ENCODE results near the gene CAPRIN2. TPM values are rescaled to one million over a fixed set of nuclear protein-coding genes. Genes with fewer than 3 reads are reported as not detected.

Gene CAPRIN2
- total RNA-seq, 2 experiments from 2014 or later: 14.4 to 15.6 TPM

DNA sequence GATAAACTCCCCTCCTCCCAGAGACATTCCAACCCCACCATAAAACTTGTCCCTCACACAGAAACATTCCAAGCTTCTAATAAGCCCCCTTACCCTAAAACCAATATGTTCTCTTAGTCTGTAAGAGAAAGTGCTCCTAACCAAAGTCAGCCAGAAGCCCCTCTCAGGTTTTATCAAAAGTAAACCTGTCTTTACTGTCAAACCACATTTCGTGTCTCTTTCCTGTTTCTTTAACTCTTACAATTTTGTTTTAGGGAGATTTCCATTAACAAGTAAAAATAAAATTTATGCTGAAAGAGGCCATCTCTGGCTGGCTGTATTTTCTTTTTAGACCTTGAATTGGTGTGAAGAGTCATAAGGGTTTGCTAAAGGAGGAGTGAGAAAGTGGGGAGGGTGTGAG, 29.8 kb upstream of the CAPRIN2 start:
- Mint-ChIP-seq H3K4me1 (no peaks in the 10 kb centered on the region), H3K9me3 (no peaks in the 10 kb centered on the region), H3K4me3 (no peak overlapping the region), H3K36me3 (ENCODE audit: low read depth) (no peaks in the 10 kb centered on the region), H3K27me3 (peaks cover 21% of the 10 kb centered on the region), H3K27ac (no peak overlapping the region)
- no peak for DNase-seq
- ChIA-PET CTCF (no interaction called here), POLR2A (no interaction called here)

DNA sequence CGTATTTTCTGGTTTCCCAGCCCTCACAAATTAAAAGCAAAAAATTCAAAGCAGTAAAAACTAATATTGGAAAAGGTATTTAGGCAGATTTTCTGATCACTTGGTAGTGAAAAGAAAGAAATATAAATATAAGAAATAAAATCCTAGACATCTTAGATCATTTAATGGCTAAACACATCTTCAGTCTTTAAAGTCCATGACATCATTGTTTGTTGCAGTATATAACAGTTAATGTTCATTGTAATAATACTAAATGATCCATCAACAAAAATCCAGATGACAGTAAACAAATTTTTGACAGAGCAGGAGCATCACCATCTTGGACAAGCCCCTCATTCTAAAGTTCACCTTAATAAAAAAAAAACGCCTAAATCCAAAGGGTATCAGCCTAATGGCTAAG, 29.2 kb upstream of the CAPRIN2 start:
- H3K4me3 Mint-ChIP-seq: no peak overlapping the region
- no peaks in the 10 kb centered on the region for H3K9me3 Mint-ChIP-seq
- H3K27ac Mint-ChIP-seq: no peak overlapping the region
- ChIA-PET CTCF (no interaction called here), POLR2A (no interaction called here)
- no peaks in the 10 kb centered on the region for H3K36me3 Mint-ChIP-seq (ENCODE audit: low read depth)
- H3K27me3 Mint-ChIP-seq: peaks cover 21% of the 10 kb centered on the region
- no peak for DNase-seq
- no peaks in the 10 kb centered on the region for H3K4me1 Mint-ChIP-seq

DNA sequence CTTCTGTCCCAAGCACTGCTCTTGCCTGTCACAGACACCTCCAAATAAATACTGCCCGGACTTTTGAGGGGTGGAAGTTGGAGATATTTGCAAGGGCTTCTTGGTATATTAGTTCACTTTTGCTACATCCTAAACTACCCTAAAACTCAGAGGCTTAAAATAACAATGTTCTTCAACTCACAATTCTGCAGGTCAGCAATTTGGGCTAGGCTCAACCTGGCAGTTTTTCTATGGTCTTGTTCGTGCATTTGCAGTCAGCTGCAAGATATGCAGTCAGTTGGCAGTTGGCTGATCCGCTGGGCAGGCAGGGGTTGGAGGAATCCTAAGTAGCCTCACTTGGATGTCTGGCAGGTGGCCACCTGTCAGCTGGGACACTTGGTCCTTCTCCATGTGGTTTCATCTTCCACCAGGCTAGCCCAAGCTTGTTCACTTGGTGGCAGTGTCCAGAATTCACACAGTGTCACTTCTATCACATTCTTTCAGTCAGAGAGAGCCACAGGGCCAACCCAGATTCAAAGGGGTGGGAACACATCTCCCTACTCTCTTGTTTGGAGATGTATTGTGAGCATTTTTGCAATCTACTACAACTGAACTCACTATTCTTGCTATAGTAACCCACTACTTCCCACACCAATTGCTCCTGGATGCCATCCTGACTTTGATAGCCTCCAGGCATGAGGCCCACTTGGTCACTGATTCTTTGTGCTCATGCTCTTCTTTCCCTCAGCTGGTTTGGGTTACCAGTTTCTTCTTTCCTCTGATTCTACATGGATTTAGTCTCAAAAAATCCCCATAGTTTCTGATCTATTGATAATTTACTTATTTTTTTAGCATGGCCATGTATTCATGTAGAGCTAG, 27.8 kb upstream of the CAPRIN2 start:
- no peak for DNase-seq
- H3K27me3 Mint-ChIP-seq: peaks cover 27% of the 10 kb centered on the region
- H3K27ac Mint-ChIP-seq: no peak overlapping the region
- no peaks in the 10 kb centered on the region for H3K9me3 Mint-ChIP-seq
- H3K4me1 Mint-ChIP-seq: no peaks in the 10 kb centered on the region
- POLR2A ChIA-PET: no interaction called here
- no peak overlapping the region for H3K4me3 Mint-ChIP-seq
- CTCF ChIA-PET: no interaction called here
- no peaks in the 10 kb centered on the region for H3K36me3 Mint-ChIP-seq (ENCODE audit: low read depth)

DNA sequence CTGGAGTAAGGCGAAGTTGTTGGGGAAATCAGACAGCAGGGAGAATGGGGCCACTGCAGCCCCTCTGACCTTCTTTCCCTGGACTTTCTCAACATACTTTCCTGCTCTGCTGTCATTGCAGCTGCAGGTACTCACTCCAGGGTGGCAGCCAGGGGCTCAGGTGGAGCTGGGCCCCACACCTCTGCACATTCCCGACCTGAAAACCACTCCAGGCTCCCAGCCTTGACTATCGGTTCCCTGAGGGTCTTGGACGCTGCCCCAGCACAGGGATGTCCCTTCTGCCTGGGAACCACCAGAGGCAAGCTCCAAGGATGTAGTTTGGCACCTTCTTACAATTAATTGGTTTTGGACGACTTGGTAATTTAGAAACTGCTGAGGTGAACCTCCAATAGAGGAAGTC, 24.8 kb upstream of the CAPRIN2 start:
- DNase-seq: no peak
- CTCF ChIA-PET: no interaction called here
- H3K27me3 Mint-ChIP-seq: peaks cover 16% of the 10 kb centered on the region

DNA sequence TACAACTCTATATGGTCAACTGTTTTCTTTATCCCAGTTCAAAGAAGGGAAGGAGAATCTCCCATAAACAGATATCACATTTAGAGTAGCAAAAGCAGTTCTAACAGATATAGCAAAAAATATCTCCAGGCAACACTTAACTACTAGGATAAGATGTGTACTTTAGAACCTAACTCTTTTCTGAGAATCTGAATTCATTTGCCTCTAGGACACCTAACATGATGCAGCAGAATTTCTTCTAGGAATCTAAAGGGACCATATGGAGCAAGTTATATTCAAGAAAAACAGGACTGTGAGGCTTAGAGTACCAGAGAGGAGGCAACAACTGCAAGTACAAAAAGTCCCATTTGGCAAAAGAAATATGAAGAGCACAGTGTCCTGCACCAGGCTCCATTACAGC, 24.4 kb upstream of the CAPRIN2 start:
- CTCF ChIA-PET: no interaction called here
- H3K9me3 Mint-ChIP-seq: peaks cover 5% of the 10 kb centered on the region

More for the DNA sequence above, 24.8 kb upstream of the CAPRIN2 start:
- H3K27ac Mint-ChIP-seq: no peak overlapping the region
- POLR2A ChIA-PET: no interaction called here
- no peak overlapping the region for H3K4me3 Mint-ChIP-seq
- no peaks in the 10 kb centered on the region for H3K4me1 Mint-ChIP-seq
- H3K9me3 Mint-ChIP-seq: peaks cover 5% of the 10 kb centered on the region
- no peaks in the 10 kb centered on the region for H3K36me3 Mint-ChIP-seq (ENCODE audit: low read depth)

DNA sequence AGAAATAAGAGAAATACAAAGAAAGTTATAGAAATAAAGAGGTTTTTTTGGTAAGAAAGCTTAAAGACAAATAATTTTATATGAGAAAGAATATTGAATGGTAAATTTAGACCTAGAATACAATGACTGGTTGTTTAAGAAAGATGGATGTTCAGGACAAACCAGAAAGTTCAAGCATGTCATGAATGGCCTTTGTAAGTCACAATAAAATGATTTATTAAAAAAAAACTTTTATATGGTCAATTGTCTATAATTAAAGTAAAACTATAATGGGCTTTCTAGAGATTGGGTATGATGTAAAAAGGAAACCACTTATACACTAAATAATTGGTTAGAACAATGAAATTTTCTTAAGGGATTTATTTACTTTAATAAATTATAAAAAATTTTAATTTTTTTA, 19.8 kb upstream of the CAPRIN2 start:
- POLR2A ChIA-PET: no interaction called here
- CTCF ChIA-PET: interaction anchor here (1.0 kb wide), 1 partner anchor 41 kb away, joined by 3 read pairs; no protein-coding TSS in a partner anchor
- Mint-ChIP-seq H3K4me3 (no peak overlapping the region), H3K27ac (no peak overlapping the region), H3K27me3 (peaks cover 21% of the 10 kb centered on the region), H3K4me1 (no peaks in the 10 kb centered on the region), H3K36me3 (ENCODE audit: low read depth) (no peaks in the 10 kb centered on the region), H3K9me3 (peaks cover 5% of the 10 kb centered on the region)
- no peak for DNase-seq

More for the DNA sequence above, 24.4 kb upstream of the CAPRIN2 start:
- POLR2A ChIA-PET: no interaction called here
- Mint-ChIP-seq H3K27ac (no peak overlapping the region), H3K27me3 (peaks cover 14% of the 10 kb centered on the region), H3K4me3 (no peak overlapping the region), H3K4me1 (no peaks in the 10 kb centered on the region), H3K36me3 (ENCODE audit: low read depth) (no peaks in the 10 kb centered on the region)
- no peak for DNase-seq

DNA sequence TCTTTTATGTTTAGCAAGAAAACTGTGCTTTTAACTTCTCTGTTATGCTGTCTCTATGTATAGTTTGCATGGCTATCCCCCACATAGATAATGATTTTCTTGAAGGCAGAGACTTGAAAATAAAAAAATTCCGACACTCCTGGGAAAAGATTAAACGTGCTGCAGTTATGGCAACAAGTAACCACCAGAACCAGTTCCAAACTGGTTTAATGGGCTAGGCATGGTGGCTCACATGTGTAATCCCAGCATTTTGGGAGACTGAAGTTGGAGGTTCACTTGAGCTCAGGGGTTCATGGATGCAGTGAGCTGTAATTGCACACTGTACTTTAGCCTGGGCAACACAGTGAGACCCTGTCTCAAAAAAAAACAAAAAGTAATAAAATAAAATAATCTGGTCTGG, 15.1 kb upstream of the CAPRIN2 start:
- H3K27me3 Mint-ChIP-seq: peaks cover 23% of the 10 kb centered on the region

DNA sequence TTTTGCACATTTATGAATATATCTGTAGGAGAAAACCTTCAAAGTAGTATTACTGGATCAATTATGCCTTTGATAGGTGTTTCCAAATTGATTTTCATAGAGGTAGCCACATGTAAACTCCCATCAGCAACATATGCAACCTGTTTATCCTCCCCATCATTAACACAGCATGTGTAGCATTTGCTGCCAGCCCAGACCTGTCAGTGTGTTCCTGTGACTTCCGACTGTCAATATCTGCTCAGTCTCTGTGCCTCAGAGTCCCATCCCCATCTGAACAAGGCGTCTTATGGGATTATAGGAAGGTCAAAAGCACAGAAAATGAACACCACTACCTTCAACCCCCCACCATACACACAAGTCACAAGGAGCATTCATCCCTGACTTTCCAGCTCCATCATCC, 9.5 kb upstream of the CAPRIN2 start:
- Mint-ChIP-seq H3K4me3 (no peak overlapping the region), H3K4me1 (no peaks in the 10 kb centered on the region), H3K27me3 (peaks cover 16% of the 10 kb centered on the region), H3K27ac (no peak overlapping the region), H3K36me3 (ENCODE audit: low read depth) (no peaks in the 10 kb centered on the region), H3K9me3 (no peaks in the 10 kb centered on the region)
- DNase-seq: no peak
- POLR2A ChIA-PET: no interaction called here
- CTCF ChIA-PET: no interaction called here

More for the DNA sequence above, 15.1 kb upstream of the CAPRIN2 start:
- POLR2A ChIA-PET: no interaction called here
- no peak for DNase-seq
- Mint-ChIP-seq H3K4me1 (no peaks in the 10 kb centered on the region), H3K4me3 (no peak overlapping the region), H3K36me3 (ENCODE audit: low read depth) (no peaks in the 10 kb centered on the region), H3K27ac (no peak overlapping the region), H3K9me3 (no peaks in the 10 kb centered on the region)
- CTCF ChIA-PET: no interaction called here

DNA sequence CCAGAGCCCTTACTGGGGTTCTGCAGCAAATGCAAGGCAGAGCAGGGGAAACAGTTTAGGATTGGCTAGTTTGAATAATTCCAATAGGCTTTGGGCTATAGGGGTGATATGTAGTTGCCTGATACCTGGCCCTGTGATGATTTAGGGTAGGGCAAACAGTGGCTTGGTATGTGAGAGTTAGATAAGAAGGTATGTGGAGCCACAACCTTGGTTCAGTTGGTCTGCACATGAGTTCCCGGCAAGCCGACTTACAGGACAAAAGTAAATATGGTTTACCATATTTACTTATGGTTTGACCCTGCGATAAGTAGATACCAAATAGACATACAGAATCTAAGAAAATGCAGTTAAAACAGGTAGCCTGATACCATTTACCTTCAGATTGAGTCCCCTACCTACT, 8.3 kb upstream of the CAPRIN2 start:
- no peaks in the 10 kb centered on the region for H3K36me3 Mint-ChIP-seq (ENCODE audit: low read depth)
- no peak overlapping the region for H3K4me3 Mint-ChIP-seq
- peaks cover 14% of the 10 kb centered on the region for H3K27me3 Mint-ChIP-seq
- H3K4me1 Mint-ChIP-seq: no peaks in the 10 kb centered on the region
- H3K9me3 Mint-ChIP-seq: no peaks in the 10 kb centered on the region
- ChIA-PET POLR2A (no interaction called here), CTCF (no interaction called here)
- DNase-seq: no peak
- no peak overlapping the region for H3K27ac Mint-ChIP-seq

DNA sequence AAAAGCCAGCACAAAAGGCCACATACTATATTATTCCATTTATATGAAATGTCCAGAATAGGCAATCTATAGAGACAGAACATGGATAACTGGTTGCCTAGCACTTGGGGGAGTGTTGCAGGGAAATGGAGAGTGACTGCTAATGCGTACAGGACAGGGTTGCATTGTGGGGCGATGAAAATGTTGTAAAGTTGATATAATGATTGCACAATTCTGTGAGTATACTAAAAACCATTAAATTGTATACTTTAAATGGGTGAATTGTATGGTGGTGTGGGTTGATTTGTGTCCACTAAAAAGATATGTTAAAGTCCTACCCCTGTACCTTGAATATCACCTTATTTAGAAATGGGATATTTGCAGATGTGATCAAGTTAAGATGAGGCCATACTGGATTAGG, 7.0 kb upstream of the CAPRIN2 start:
- no peak for DNase-seq
- Mint-ChIP-seq H3K4me3 (no peak overlapping the region), H3K9me3 (no peaks in the 10 kb centered on the region), H3K27me3 (peaks cover 9% of the 10 kb centered on the region), H3K36me3 (ENCODE audit: low read depth) (no peaks in the 10 kb centered on the region), H3K4me1 (peaks cover 6% of the 10 kb centered on the region), H3K27ac (no peak overlapping the region)
- ChIA-PET POLR2A (no interaction called here), CTCF (interaction anchor here (0.7 kb wide), 1 partner anchor 24 kb away, joined by 3 read pairs; no protein-coding TSS in a partner anchor)

DNA sequence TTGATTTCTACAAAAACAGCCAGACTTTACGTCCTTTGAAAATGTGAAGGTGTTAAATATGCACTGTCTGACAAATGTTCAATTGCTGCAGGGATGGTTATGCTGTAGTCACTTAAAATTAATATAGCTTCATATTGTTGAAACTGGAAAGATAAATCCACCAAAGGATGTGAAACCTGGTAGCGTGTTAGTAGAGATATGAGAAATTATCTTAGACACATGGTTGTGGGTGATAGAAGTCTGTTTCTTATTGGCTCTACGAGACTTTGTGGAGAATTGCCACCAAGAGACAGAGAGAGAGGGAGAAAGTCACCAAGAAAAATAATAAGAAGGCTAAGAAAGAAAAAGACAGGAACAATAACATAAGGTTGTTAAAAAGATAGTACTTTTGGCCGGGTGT, 2.6 kb upstream of the CAPRIN2 start:
- no peak for DNase-seq
- no peak overlapping the region for H3K4me3 Mint-ChIP-seq
- POLR2A ChIA-PET: interaction anchor here (1.0 to 1.2 kb wide), 2 partner anchors 39 to 569 kb away, joined by 3 to 4 read pairs; no protein-coding TSS in a partner anchor
- no peaks in the 10 kb centered on the region for H3K27me3 Mint-ChIP-seq
- CTCF ChIA-PET: interaction anchor here (1.4 kb wide), 1 partner anchor 10 kb away, joined by 3 read pairs; no protein-coding TSS in a partner anchor
- no peaks in the 10 kb centered on the region for H3K9me3 Mint-ChIP-seq
- H3K4me1 Mint-ChIP-seq: peaks cover 30% of the 10 kb centered on the region
- no peak overlapping the region for H3K27ac Mint-ChIP-seq
- no peaks in the 10 kb centered on the region for H3K36me3 Mint-ChIP-seq (ENCODE audit: low read depth)

DNA sequence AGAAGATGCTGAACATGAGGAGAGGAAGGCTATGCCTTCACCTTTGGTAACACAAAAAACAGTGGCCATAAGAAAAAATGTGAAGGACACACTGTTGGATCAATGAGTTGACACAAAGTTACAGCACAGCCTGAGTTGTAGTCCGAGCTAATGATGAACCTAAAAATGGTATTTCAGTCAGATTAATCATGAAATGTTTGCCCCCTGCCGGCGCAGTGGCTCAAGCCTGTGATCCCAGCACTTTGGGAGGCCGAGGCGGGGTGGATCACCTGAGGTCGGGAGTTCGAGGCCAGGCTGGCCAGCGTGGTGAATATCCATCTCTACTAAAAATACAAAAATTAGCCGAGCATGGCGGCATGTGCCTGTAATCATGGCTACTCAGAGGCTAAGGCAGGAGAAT, 1.3 kb upstream of the CAPRIN2 start:
- peaks cover 31% of the 10 kb centered on the region for H3K4me1 Mint-ChIP-seq
- no peaks in the 10 kb centered on the region for H3K9me3 Mint-ChIP-seq
- DNase-seq: no peak
- ChIA-PET CTCF (interaction anchor here (4.4 kb wide), 1 partner anchor 60 kb away, joined by 36 read pairs; the partner anchor contains the start of gene IPO8), POLR2A (interaction anchor here (0.9 to 3.4 kb wide), 4 partner anchors 13 to 61 kb away, joined by 3 to 31 read pairs (median 6); partner anchors contain the start of gene IPO8)
- H3K27ac Mint-ChIP-seq: no peak overlapping the region
- no peaks in the 10 kb centered on the region for H3K36me3 Mint-ChIP-seq (ENCODE audit: low read depth)
- no peaks in the 10 kb centered on the region for H3K27me3 Mint-ChIP-seq
- H3K4me3 Mint-ChIP-seq: peak overlapping the region; percentile 93

DNA sequence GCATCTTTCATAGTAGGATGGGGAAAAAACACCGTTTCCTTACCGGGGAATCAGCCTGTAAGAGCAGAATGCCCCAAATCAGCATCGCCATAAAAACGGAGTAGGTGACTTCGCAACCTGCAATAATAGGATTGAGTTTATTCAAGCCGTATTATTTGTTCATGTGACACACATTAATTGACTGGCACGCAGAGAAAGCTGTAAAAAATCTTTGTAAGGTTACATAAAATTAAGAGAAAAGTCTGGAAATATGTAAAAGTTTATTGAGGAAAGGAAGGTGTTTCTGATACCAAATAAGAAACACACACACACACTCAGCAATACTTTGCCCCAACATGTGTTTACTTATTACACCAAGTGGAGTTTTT, 628 bp upstream of the CAPRIN2 start:
- POLR2A ChIA-PET: interaction anchor here (0.9 to 3.4 kb wide), 6 partner anchors 12 to 60 kb away, joined by 3 to 31 read pairs (median 3); partner anchors contain the start of gene IPO8
- Mint-ChIP-seq H3K9me3 (no peaks in the 10 kb centered on the region), H3K27ac (peak overlapping the region; percentile 67), H3K4me3 (peak overlapping the region; percentile 93), H3K36me3 (ENCODE audit: low read depth) (no peaks in the 10 kb centered on the region), H3K4me1 (peaks cover 31% of the 10 kb centered on the region), H3K27me3 (no peaks in the 10 kb centered on the region)
- CTCF ChIA-PET: interaction anchor here (1.0 to 4.4 kb wide), 4 partner anchors 19 to 59 kb away, joined by 3 to 36 read pairs (median 6); partner anchors contain the start of gene IPO8
- no peak for DNase-seq
